GM11168 (cell line): Measurements from ENCODE around the gene CYREN.

Experiments used
- in situ Hi-C: fragments of 300-500 bp; cut with MboI; formaldehyde crosslinking; loops from one replicate; pipeline ENCODE4 v1.12.0; 2022; ENCODE audit warnings: low sequenced_read_pairs; ENCODE audit not compliant: unreplicated experiment

Gene CYREN

GRCh38 chr7:135197906-135198655 lies 27.6 kb upstream of the CYREN start:
- in situ Hi-C loops, result no loop called here

- in situ Hi-C loops, result no loop called here
These were observed 26.8 kb upstream of the CYREN start for GRCh38 chr7:135197343-135197742.

GRCh38 chr7:135195968-135196629 lies 25.6 kb upstream of the CYREN start:
- in situ Hi-C loops, result no loop called here

- in situ Hi-C loops, result no loop called here
These were observed 24.6 kb upstream of the CYREN start for GRCh38 chr7:135195156-135195555.

- in situ Hi-C loops, result no loop called here
These were observed 24.1 kb upstream of the CYREN start for GRCh38 chr7:135194494-135195095.

GRCh38 chr7:135193615-135194081 lies 23.1 kb upstream of the CYREN start:
- in situ Hi-C loops, result no loop called here

- in situ Hi-C loops, result no loop called here
These were observed 22.5 kb upstream of the CYREN start for GRCh38 chr7:135192914-135193536.

- in situ Hi-C loops, result no loop called here
These were observed 20.2 kb upstream of the CYREN start for GRCh38 chr7:135190703-135191102.

GRCh38 chr7:135189961-135190360 lies 19.5 kb upstream of the CYREN start:
- in situ Hi-C loops, result no loop called here

GRCh38 chr7:135189221-135189662 lies 18.7 kb upstream of the CYREN start:
- in situ Hi-C loops, result no loop called here

- in situ Hi-C loops, result no loop called here
These were observed 17.9 kb upstream of the CYREN start for GRCh38 chr7:135188298-135188984.

GRCh38 chr7:135186841-135187253 lies 16.3 kb upstream of the CYREN start:
- in situ Hi-C loops, result no loop called here

GRCh38 chr7:135186261-135186540 lies 15.7 kb upstream of the CYREN start:
- in situ Hi-C loops, result no loop called here

GRCh38 chr7:135185471-135186260 lies 15.2 kb upstream of the CYREN start:
- in situ Hi-C loops, result no loop called here

- in situ Hi-C loops, result no loop called here
These were observed 13.8 kb upstream of the CYREN start for GRCh38 chr7:135184254-135184841.

GRCh38 chr7:135183478-135183877 lies 13.0 kb upstream of the CYREN start:
- in situ Hi-C loops, result no loop called here

- in situ Hi-C loops, result no loop called here
These were observed 11.6 kb upstream of the CYREN start for GRCh38 chr7:135181929-135182678.

- in situ Hi-C loops, result no loop called here
These were observed 10.9 kb upstream of the CYREN start for GRCh38 chr7:135181261-135181928.
